HepG2 (cell line): ENCODE results near the gene PRDX2. TPM values are rescaled to one million over a fixed set of nuclear protein-coding genes. Genes with fewer than 3 reads are reported as not detected.

Source experiments
- AKAP8 ChIP-seq: sonication (generic); formaldehyde crosslinking; IDR thresholded peaks from 2 replicates; pipeline ENCODE4 v1.5.1; 2020; ENCODE audit warnings: mild to moderate bottlenecking, missing genetic modification reagents
- CCDC6 ChIP-seq: sonication (generic); formaldehyde crosslinking; IDR thresholded peaks from 2 replicates; pipeline ENCODE4 v1.8.1; 2022; ENCODE audit warnings: mild to moderate bottlenecking, missing genetic modification reagents, moderate library complexity
- GZF1 ChIP-seq: sonication (generic); formaldehyde crosslinking; IDR thresholded peaks from 2 replicates; pipeline ENCODE4 v1.5.1; 2020; ENCODE audit warnings: mild to moderate bottlenecking, missing genetic modification reagents
- HNF1A ChIP-seq, 2 experiments: sonication (generic) in 1 of 2; formaldehyde crosslinking in 1 of 2; IDR thresholded peaks; 2 replicates each; pipeline versions ENCODE4 v1.4.0 to v1.6.1; 2016 to 2020; ENCODE audit warnings: borderline replicate concordance in 1 of 2, low read depth in 1 of 2, mild to moderate bottlenecking in 1 of 2, missing genetic modification reagents in 1 of 2
- KMT2A ChIP-seq: sonication (generic); formaldehyde crosslinking; IDR thresholded peaks from 2 replicates; pipeline ENCODE4 v1.4.0; 2020; ENCODE audit warnings: missing genetic modification reagents
- MYNN ChIP-seq: sonication (generic); formaldehyde crosslinking; IDR thresholded peaks from 2 replicates; pipeline ENCODE4 v1.4.0; 2020; ENCODE audit warnings: mild to moderate bottlenecking, low read depth, missing genetic modification reagents
- NFAT5 ChIP-seq: sonication (generic); formaldehyde crosslinking; IDR thresholded peaks from 2 replicates; pipeline ENCODE4 v1.4.0; 2020; ENCODE audit warnings: missing genetic modification reagents
- PRDM15 ChIP-seq: sonication (generic); formaldehyde crosslinking; IDR thresholded peaks from 2 replicates; pipeline ENCODE4 v1.4.0; 2020; ENCODE audit warnings: missing genetic modification reagents
- ZNF10 ChIP-seq: sonication (generic); formaldehyde crosslinking; IDR thresholded peaks from 2 replicates; pipeline ENCODE4 v1.4.0; 2020; ENCODE audit warnings: mild to moderate bottlenecking, low read depth, missing genetic modification reagents, borderline replicate concordance
- ZNF160 ChIP-seq: sonication (generic); formaldehyde crosslinking; IDR thresholded peaks from 2 replicates; pipeline ENCODE4 v1.8.0; 2022; ENCODE audit warnings: mild to moderate bottlenecking, inconsistent platforms, missing genetic modification reagents
- ZNF274 ChIP-seq: sonication (generic); formaldehyde crosslinking; IDR thresholded peaks from 2 replicates; pipeline ENCODE4 v1.5.1; 2020; ENCODE audit warnings: mild to moderate bottlenecking, missing genetic modification reagents
- ZNF430 ChIP-seq: sonication (generic); formaldehyde crosslinking; IDR thresholded peaks from 2 replicates; pipeline ENCODE4 v1.9.0; 2021; ENCODE audit warnings: mild to moderate bottlenecking, missing genetic modification reagents
- ZNF441 ChIP-seq: sonication (generic); formaldehyde crosslinking; IDR thresholded peaks from 2 replicates; pipeline ENCODE4 v1.7.0; 2021; ENCODE audit warnings: missing genetic modification reagents, borderline replicate concordance
- ZNF496 ChIP-seq: sonication (generic); formaldehyde crosslinking; IDR thresholded peaks from 2 replicates; pipeline ENCODE4 v1.8.1; 2023; ENCODE audit warnings: mild to moderate bottlenecking, moderate library complexity, missing genetic modification reagents; ENCODE audit not compliant: insufficient replicate concordance
- ZNF530 ChIP-seq: sonication (generic); formaldehyde crosslinking; IDR thresholded peaks from 2 replicates; pipeline ENCODE4 v1.5.0; 2020; ENCODE audit warnings: low read depth, mild to moderate bottlenecking, missing genetic modification reagents
- ZNF563 ChIP-seq: sonication (generic); formaldehyde crosslinking; IDR thresholded peaks from 2 replicates; pipeline ENCODE4 v1.8.0; 2022; ENCODE audit warnings: mild to moderate bottlenecking, moderate library complexity, missing genetic modification reagents
- ZNF678 ChIP-seq: sonication (generic); formaldehyde crosslinking; IDR thresholded peaks from 2 replicates; pipeline ENCODE4 v1.4.0; 2020; ENCODE audit warnings: mild to moderate bottlenecking, missing genetic modification reagents
- polyA plus RNA-seq, 8 experiments: library from polyadenylated mRNA; depleted of rRNA in 3 of 8; stranded (reverse) in 7 of 8; unstranded in 1 of 8; fragments of >200 nt; fragmentation: Illumina TruSeq in 4 of 8; extraction: Trizol in 4 of 8; gene quantifications; 2 replicates each; pipeline versions ENCODE4 v1.2.1 to v1.2.3, GENCODE V29; 2011 to 2016; ENCODE audit warnings: low read depth in 4 of 8, missing spikeins in 1 of 8, mixed read lengths in 1 of 8; ENCODE audit not compliant: insufficient read depth in 1 of 8
- total RNA-seq, 5 experiments: library from RNA; depleted of rRNA; stranded (reverse); fragments of >200 nt; fragmentation: Illumina TruSeq; extraction: Trizol; gene quantifications; 2 replicates each; pipeline ENCODE4 v1.2.3, GENCODE V29; 2016; ENCODE audit warnings: low read depth in 1 of 5

Gene PRDX2
- total and polyA plus RNA-seq, 2 of the 13 experiments (the other 11 are each of a cell fraction or from before 2014, with no cell fraction given): 218 to 381 TPM

- TF ChIP-seq NFAT5 (CRISPR knock-in tag) (no peak), ZNF160 (no peak), ZNF563 (CRISPR knock-in tag) (no peak; the same call in 1 of the 2 replicates), AKAP8 (CRISPR knock-in tag) (no peak), MYNN (no peak), ZNF10 (no peak), ZNF678 (no peak), ZNF530 (CRISPR knock-in tag) (no peak), ZNF430 (CRISPR knock-in tag) (no peak), ZNF441 (CRISPR knock-in tag) (no peak), ZNF274 (peak; percentile 61; the same call in 1 of the 2 replicates), GZF1 (no peak), CCDC6 (CRISPR knock-in tag) (no peak), PRDM15 (0 out of 2 replicates have a peak, but pooled peaks have one; percentile 31), HNF1A (IDR thresholded peaks at IDR 0.05; ENCODE audit: low read depth) (no peak), HNF1A (CRISPR knock-in tag; IDR thresholded peaks at IDR 0.05; ENCODE audit: borderline replicate concordance) (peak; percentile 49; the same call in 1 of the 2 replicates), KMT2A (CRISPR knock-in tag) (no peak), ZNF496 (CRISPR knock-in tag) (no peak)
Observed at GRCh38 chr19:12766051-12766521, 35.5 kb downstream of the PRDX2 start (continued).
